HCT116 (cell line): ENCODE results near the gene CAPN2.

ENCODE experiments used
- ATF3 ChIP-seq: IDR thresholded peaks from 2 replicates; pipeline ENCODE4 v1.6.1; 2012
- CBX3 ChIP-seq: IDR thresholded peaks from 2 replicates; pipeline ENCODE4 v1.6.1; 2012; ENCODE audit warnings: low read depth
- CTCF ChIP-seq, 3 experiments: fragments of 200-600 bp in 1 of 3; sonication (generic) in 1 of 3; IDR thresholded peaks in 2 of 3; conservative IDR thresholded peaks in 1 of 3; 2 replicates each; pipeline ENCODE4 v1.5.1; 2012 to 2017; ENCODE audit warnings: low read depth in 2 of 3, low read length in 2 of 3, antibody characterized with exemption in 1 of 3, borderline replicate concordance in 1 of 3, control low read depth in 1 of 3, mild to moderate bottlenecking in 1 of 3, mixed read lengths in 1 of 3, mixed run types in 1 of 3, moderate library complexity in 1 of 3; ENCODE audit not compliant: insufficient read depth in 1 of 3
- EZH2 ChIP-seq: fragments of 200-600 bp; sonication (generic); IDR thresholded peaks from 2 replicates; pipeline ENCODE4 v1.6.1; 2017; ENCODE audit warnings: antibody characterized with exemption, mixed run types
- EZH2phosphoT487 ChIP-seq: fragments of 200-600 bp; IDR thresholded peaks from 2 replicates; pipeline ENCODE4 v1.6.1; 2018; ENCODE audit warnings: antibody characterized with exemption, borderline replicate concordance
- JUND ChIP-seq: IDR thresholded peaks from 2 replicates; pipeline ENCODE4 v1.6.1; 2012
- POLR2A ChIP-seq: IDR thresholded peaks from 2 replicates; pipeline ENCODE4 v1.7.0; 2011; ENCODE audit warnings: borderline replicate concordance; ENCODE audit not compliant: insufficient read depth, insufficient read length; ENCODE audit errors: extremely low read depth
- POLR2AphosphoS5 ChIP-seq: IDR thresholded peaks from 2 replicates; pipeline ENCODE4 v1.6.1; 2011; ENCODE audit warnings: mild to moderate bottlenecking, low read depth, low read length, moderate library complexity
- RAD21 ChIP-seq: IDR thresholded peaks from 2 replicates; pipeline ENCODE4 v1.6.1; 2012; ENCODE audit warnings: low read depth, mild to moderate bottlenecking
- TCF7L2 ChIP-seq: IDR thresholded peaks from 2 replicates; pipeline ENCODE4 v1.7.0; 2011; ENCODE audit warnings: borderline replicate concordance, inconsistent platforms; ENCODE audit not compliant: insufficient read depth, insufficient read length; ENCODE audit errors: extremely low read depth
- ZNF274 ChIP-seq: fragments of 200-500 bp; sonication (Bioruptor generic); IDR thresholded peaks from 2 replicates; pipeline ENCODE4 v1.6.1; 2014; ENCODE audit warnings: mild to moderate bottlenecking, low read depth, low read length, inconsistent platforms

GRCh38 chr1:223770621-223771315 is 58.4 kb downstream of the CAPN2 start:
- TF ChIP-seq EZH2phosphoT487 (no peak), POLR2A (no peak), TCF7L2 (no peak), CBX3 (no peak), POLR2AphosphoS5 (no peak), EZH2 (no peak), ATF3 (no peak), JUND (no peak), CTCF (IDR thresholded peaks at IDR 0.05 in 2 of 3, conservative IDR thresholded peaks at IDR 0.05 in 1 of 3; ENCODE audit: borderline replicate concordance in 1 of 3, insufficient read depth in 1 of 3, low read depth in 2 of 3, low read length in 2 of 3) (no peak), ZNF274 (no peak), RAD21 (no peak)
